GM23338 (cell line): ENCODE results near the gene SCP2.

Source experiments
- CREB1 ChIP-seq: fragments of 250-450 bp; sonication (Bioruptor Pico); IDR thresholded peaks from 2 replicates; pipeline ENCODE4 v1.5.0; 2020; ENCODE audit warnings: low read depth, mild to moderate bottlenecking, moderate library complexity
- EZH2 ChIP-seq: fragments of 200-600 bp; sonication (generic); IDR thresholded peaks from one replicate; pipeline ENCODE4 v1.8.0; 2017; ENCODE audit warnings: antibody characterized with exemption, mild to moderate bottlenecking, low read depth; ENCODE audit not compliant: unreplicated experiment
- EZH2phosphoT487 ChIP-seq: fragments of 200-600 bp; sonication (generic); IDR thresholded peaks from one replicate; pipeline ENCODE4 v1.8.1; 2018; ENCODE audit warnings: antibody characterized with exemption; ENCODE audit not compliant: unreplicated experiment
- JUNB ChIP-seq: IDR thresholded peaks from one replicate; pipeline ENCODE4 v1.6.1; 2016; ENCODE audit warnings: antibody characterized with exemption; ENCODE audit not compliant: unreplicated experiment
- NANOG ChIP-seq: IDR thresholded peaks from 2 replicates; pipeline ENCODE4 v1.6.1; 2016; ENCODE audit warnings: antibody characterized with exemption, borderline replicate concordance
- POLR2AphosphoS5 ChIP-seq: IDR thresholded peaks from 2 replicates; pipeline ENCODE4 v1.6.1; 2016; ENCODE audit warnings: antibody characterized with exemption, low read depth
- STAT1 ChIP-seq: IDR thresholded peaks from one replicate; pipeline ENCODE4 v1.6.1; 2016; ENCODE audit warnings: antibody characterized with exemption; ENCODE audit not compliant: unreplicated experiment
- ZNF114 ChIP-seq: fragments of 250-450 bp; sonication (Bioruptor Pico); IDR thresholded peaks from 2 replicates; pipeline ENCODE4 v1.5.0; 2020; ENCODE audit warnings: mild to moderate bottlenecking, moderate library complexity
- TF ChIP-seq, protein P1 (sequence below), 2 experiments: fragments of 200-600 bp in 1 of 2; sonication (generic) in 1 of 2; conservative IDR thresholded peaks; 2 replicates each; pipeline versions ENCODE4 v1.5.1 to v1.6.1; 2016 to 2017; ENCODE audit warnings: antibody characterized with exemption in 2 of 2, low read depth in 2 of 2, mild to moderate bottlenecking in 2 of 2, moderate library complexity in 1 of 2
- TF ChIP-seq, protein P2 (sequence below): IDR thresholded peaks from one replicate; pipeline ENCODE4 v1.6.1; 2018; ENCODE audit warnings: antibody characterized with exemption; ENCODE audit not compliant: unreplicated experiment
- TF ChIP-seq, protein P3 (sequence below): IDR thresholded peaks from 2 replicates; pipeline ENCODE4 v1.6.1; 2016; ENCODE audit warnings: antibody characterized with exemption
- TF ChIP-seq, protein P4 (sequence below): fragments of 250-450 bp; sonication (Bioruptor Pico); IDR thresholded peaks from 2 replicates; pipeline ENCODE4 v1.5.0; 2020; ENCODE audit warnings: mild to moderate bottlenecking, moderate library complexity

DNA sequence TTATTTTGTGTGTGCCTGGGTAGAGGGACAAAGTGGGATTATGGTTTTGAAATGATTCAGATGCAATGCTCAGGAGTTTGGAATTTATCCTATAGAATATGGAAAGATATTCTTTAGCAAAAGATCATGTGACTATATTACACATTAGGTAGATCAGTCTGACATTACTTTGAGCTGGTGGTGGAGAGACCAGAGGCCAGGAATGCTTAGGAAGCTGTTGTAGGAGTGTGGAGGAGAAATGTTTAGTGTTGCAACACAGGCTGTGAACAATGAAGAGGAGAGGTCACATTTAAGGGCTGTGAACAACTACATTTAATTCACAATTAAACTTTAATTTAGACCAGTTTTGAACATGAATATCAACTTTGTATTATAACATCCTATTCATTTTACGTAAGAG lies 89.6 kb downstream of the SCP2 start:
- TF ChIP-seq CREB1 (no peak), EZH2 (no peak), POLR2AphosphoS5 (no peak), EZH2phosphoT487 (no peak), ZNF114 (CRISPR knock-in tag) (no peak), NANOG (no peak), STAT1 (no peak), JUNB (no peak)
- TF ChIP-seq, protein P1, sequence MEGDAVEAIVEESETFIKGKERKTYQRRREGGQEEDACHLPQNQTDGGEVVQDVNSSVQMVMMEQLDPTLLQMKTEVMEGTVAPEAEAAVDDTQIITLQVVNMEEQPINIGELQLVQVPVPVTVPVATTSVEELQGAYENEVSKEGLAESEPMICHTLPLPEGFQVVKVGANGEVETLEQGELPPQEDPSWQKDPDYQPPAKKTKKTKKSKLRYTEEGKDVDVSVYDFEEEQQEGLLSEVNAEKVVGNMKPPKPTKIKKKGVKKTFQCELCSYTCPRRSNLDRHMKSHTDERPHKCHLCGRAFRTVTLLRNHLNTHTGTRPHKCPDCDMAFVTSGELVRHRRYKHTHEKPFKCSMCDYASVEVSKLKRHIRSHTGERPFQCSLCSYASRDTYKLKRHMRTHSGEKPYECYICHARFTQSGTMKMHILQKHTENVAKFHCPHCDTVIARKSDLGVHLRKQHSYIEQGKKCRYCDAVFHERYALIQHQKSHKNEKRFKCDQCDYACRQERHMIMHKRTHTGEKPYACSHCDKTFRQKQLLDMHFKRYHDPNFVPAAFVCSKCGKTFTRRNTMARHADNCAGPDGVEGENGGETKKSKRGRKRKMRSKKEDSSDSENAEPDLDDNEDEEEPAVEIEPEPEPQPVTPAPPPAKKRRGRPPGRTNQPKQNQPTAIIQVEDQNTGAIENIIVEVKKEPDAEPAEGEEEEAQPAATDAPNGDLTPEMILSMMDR (conservative IDR thresholded peaks at IDR 0.05; ENCODE audit: low read depth in 2 of 2): no peak
- TF ChIP-seq, protein P2, sequence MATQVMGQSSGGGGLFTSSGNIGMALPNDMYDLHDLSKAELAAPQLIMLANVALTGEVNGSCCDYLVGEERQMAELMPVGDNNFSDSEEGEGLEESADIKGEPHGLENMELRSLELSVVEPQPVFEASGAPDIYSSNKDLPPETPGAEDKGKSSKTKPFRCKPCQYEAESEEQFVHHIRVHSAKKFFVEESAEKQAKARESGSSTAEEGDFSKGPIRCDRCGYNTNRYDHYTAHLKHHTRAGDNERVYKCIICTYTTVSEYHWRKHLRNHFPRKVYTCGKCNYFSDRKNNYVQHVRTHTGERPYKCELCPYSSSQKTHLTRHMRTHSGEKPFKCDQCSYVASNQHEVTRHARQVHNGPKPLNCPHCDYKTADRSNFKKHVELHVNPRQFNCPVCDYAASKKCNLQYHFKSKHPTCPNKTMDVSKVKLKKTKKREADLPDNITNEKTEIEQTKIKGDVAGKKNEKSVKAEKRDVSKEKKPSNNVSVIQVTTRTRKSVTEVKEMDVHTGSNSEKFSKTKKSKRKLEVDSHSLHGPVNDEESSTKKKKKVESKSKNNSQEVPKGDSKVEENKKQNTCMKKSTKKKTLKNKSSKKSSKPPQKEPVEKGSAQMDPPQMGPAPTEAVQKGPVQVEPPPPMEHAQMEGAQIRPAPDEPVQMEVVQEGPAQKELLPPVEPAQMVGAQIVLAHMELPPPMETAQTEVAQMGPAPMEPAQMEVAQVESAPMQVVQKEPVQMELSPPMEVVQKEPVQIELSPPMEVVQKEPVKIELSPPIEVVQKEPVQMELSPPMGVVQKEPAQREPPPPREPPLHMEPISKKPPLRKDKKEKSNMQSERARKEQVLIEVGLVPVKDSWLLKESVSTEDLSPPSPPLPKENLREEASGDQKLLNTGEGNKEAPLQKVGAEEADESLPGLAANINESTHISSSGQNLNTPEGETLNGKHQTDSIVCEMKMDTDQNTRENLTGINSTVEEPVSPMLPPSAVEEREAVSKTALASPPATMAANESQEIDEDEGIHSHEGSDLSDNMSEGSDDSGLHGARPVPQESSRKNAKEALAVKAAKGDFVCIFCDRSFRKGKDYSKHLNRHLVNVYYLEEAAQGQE: no peak
- TF ChIP-seq, protein P3, sequence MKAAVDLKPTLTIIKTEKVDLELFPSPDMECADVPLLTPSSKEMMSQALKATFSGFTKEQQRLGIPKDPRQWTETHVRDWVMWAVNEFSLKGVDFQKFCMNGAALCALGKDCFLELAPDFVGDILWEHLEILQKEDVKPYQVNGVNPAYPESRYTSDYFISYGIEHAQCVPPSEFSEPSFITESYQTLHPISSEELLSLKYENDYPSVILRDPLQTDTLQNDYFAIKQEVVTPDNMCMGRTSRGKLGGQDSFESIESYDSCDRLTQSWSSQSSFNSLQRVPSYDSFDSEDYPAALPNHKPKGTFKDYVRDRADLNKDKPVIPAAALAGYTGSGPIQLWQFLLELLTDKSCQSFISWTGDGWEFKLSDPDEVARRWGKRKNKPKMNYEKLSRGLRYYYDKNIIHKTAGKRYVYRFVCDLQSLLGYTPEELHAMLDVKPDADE: no peak
- TF ChIP-seq, protein P4, sequence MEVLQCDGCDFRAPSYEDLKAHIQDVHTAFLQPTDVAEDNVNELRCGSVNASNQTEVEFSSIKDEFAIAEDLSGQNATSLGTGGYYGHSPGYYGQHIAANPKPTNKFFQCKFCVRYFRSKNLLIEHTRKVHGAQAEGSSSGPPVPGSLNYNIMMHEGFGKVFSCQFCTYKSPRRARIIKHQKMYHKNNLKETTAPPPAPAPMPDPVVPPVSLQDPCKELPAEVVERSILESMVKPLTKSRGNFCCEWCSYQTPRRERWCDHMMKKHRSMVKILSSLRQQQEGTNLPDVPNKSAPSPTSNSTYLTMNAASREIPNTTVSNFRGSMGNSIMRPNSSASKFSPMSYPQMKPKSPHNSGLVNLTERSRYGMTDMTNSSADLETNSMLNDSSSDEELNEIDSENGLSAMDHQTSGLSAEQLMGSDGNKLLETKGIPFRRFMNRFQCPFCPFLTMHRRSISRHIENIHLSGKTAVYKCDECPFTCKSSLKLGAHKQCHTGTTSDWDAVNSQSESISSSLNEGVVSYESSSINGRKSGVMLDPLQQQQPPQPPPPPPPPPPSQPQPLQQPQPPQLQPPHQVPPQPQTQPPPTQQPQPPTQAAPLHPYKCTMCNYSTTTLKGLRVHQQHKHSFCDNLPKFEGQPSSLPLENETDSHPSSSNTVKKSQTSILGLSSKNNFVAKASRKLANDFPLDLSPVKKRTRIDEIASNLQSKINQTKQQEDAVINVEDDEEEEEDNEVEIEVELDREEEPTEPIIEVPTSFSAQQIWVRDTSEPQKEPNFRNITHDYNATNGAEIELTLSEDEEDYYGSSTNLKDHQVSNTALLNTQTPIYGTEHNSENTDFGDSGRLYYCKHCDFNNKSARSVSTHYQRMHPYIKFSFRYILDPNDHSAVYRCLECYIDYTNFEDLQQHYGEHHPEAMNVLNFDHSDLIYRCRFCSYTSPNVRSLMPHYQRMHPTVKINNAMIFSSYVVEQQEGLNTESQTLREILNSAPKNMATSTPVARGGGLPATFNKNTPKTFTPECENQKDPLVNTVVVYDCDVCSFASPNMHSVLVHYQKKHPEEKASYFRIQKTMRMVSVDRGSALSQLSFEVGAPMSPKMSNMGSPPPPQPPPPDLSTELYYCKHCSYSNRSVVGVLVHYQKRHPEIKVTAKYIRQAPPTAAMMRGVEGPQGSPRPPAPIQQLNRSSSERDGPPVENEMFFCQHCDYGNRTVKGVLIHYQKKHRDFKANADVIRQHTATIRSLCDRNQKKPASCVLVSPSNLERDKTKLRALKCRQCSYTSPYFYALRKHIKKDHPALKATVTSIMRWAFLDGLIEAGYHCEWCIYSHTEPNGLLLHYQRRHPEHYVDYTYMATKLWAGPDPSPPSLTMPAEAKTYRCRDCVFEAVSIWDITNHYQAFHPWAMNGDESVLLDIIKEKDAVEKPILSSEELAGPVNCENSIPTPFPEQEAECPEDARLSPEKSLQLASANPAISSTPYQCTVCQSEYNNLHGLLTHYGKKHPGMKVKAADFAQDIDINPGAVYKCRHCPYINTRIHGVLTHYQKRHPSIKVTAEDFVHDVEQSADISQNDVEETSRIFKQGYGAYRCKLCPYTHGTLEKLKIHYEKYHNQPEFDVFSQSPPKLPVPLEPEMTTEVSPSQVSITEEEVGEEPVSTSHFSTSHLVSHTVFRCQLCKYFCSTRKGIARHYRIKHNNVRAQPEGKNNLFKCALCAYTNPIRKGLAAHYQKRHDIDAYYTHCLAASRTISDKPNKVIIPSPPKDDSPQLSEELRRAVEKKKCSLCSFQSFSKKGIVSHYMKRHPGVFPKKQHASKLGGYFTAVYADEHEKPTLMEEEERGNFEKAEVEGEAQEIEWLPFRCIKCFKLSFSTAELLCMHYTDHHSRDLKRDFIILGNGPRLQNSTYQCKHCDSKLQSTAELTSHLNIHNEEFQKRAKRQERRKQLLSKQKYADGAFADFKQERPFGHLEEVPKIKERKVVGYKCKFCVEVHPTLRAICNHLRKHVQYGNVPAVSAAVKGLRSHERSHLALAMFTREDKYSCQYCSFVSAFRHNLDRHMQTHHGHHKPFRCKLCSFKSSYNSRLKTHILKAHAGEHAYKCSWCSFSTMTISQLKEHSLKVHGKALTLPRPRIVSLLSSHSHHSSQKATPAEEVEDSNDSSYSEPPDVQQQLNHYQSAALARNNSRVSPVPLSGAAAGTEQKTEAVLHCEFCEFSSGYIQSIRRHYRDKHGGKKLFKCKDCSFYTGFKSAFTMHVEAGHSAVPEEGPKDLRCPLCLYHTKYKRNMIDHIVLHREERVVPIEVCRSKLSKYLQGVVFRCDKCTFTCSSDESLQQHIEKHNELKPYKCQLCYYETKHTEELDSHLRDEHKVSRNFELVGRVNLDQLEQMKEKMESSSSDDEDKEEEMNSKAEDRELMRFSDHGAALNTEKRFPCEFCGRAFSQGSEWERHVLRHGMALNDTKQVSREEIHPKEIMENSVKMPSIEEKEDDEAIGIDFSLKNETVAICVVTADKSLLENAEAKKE (CRISPR knock-in tag): no peak
